Hematopoietic multipotent progenitor cell treated with erythropoietin and hydrocortisone succinate and interleukin-3 and kit ligand, for 8 days (in vitro differentiated cells): ENCODE data around the gene HOXA3.

Source experiments
- DNase-seq: peaks from one replicate; pipeline ENCODE4 v3.0.0-alpha.2; 2015

The HOXA3 gene

GRCh38 chr7:27080844-27081436 is 71.4 kb downstream of the HOXA3 start:
- DNase-seq = peak; percentile 66

DNA sequence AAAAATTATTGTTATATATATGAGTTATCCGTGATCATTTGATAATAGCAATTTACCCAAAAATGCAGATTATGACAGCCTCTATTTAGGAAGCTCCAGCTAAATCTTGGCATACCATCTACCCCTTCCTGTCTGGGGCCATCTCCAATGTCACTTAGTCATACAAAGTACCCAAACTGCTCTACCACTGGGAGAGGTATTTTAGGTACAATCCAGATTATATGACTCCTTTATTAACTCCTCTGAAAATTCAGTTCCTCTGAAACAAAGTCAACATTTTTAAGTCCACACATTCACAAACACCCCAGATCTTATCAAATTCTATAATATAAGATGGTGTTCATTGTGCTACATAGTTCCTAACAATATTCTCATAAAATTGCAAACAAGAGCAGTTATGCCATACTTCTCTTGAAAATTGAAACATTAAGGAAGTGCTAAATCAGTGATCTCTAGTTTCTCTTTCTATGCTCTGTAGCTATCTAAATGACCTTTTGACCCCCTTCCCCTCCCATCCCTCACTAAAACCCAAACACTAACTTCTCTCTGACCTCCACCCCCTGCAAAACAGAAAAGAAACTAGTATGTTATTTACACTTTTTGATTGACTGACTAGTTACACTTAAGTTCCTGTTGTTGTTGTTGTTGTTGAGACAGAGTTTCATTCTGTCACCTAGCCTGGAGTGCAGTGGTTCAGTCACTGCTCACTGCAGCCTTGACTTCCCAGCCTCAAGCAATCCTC is 73.0 kb downstream of the HOXA3 start:
- DNase-seq = no peak

- no peak for DNase-seq
Measured at GRCh38 chr7:27078616-27079233, 73.7 kb downstream of the HOXA3 start.

DNA sequence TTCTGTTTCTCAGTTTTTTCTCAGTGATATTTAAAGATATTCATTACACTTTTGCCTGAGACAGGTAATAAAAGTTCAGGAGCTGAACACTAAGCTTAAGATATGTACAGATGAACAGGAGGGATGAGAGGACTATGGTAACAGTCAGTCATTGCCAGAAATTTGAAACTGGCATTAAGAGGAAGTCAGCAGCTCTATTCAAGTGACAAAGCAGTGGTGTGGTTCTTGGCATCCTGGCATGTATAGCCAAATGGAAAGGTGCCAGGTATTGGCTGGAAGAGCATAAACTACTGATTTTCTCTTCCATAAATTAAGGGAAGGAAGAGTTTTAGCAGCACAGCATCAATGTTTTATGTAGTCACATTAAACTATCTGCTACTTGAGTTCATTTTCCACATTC is 79.3 kb downstream of the HOXA3 start:
- no peak for DNase-seq

GRCh38 chr7:27071622-27072390 is 80.6 kb downstream of the HOXA3 start:
- DNase-seq = peak; percentile 65

- no peak for DNase-seq
Measured at GRCh38 chr7:27068259-27068658, 84.1 kb downstream of the HOXA3 start.

GRCh38 chr7:27066148-27066547 is 86.2 kb downstream of the HOXA3 start:
- no peak for DNase-seq

GRCh38 chr7:27065709-27066108 is 86.7 kb downstream of the HOXA3 start:
- DNase-seq = no peak

DNA sequence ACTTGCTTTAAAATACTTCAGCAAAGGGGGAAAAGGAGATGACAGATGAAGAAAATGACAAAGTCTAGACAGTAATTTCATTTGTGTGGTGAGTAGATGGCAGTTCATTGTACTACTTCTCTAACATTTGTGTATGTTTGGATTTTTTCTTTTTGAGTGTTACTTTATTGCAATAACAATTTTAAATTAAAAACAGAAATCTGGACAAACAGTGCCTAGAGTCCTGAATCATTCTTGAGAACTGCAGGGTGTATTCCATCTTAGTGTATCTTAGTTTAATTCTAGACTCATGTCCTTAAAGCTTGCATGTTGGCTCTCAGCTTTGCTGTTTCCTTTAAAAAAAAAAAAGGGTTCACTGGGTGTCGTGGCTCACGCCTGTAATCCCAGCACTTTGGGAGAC is 87.7 kb downstream of the HOXA3 start:
- no peak for DNase-seq

DNA sequence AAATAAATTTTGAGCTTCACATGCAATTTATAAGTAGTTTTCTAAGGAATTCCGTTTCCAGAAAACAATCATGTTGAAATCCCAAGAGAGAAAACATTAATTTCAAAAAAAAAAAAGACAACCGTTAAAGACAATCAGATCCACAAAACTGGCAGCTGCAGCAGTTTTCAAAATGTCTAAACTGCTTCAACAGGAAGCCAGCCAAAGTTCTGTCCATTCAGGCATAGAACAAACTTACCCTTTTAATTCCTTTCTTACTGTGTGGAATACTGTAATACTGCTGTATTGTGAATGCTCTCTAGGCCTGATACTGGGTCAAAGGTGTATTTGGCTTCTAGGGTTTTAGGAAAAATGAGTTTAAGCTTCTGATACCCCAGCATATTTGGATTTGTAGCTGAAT is 88.2 kb downstream of the HOXA3 start:
- no peak for DNase-seq

DNA sequence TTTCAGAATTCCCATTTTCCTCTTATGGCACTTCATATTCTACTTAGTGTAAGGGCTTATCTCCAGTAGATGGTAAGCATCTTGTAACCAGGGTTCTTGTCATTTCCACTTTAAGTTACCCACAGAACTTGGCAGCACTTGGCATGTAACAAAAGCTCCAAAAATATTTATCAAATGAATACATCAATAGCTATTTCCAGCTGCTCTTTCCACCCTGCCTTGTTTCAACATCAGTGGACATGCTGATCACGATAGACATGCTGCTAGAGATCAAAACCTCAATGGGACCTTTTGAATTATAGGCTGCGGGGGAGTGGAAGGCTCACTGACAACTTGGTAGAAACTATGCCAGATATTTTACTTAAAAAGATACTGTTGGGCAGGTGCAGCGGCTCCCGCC is 89.4 kb downstream of the HOXA3 start:
- no peak for DNase-seq
